HG03280 (cell line): ENCODE measurements around the gene GRIK5.

Experiments used
- ATAC-seq: cut with Tn5 transposase; IDR thresholded peaks from one replicate; pipeline ENCODE4 v1.9.1; 2021; ENCODE audit warnings: mild to moderate bottlenecking, moderate library complexity; ENCODE audit not compliant: unreplicated experiment

The GRIK5 gene

GRCh38 chr19:42078538-42079275 lies 8.7 kb upstream of the GRIK5 start:
- no peak for ATAC-seq

- ATAC-seq = no peak
Observed at GRCh38 chr19:42078058-42078457, 8.1 kb upstream of the GRIK5 start.

GRCh38 chr19:42076380-42076944 lies 6.5 kb upstream of the GRIK5 start:
- no peak for ATAC-seq

GRCh38 chr19:42075616-42076379 lies 5.8 kb upstream of the GRIK5 start, which contains the start of gene ZNF574:
ZNF574 (plus strand) TSS chr19:42076166; CDS start chr19:42078607, 2,441 bp downstream.
- ATAC-seq = peak; percentile 92

GRCh38 chr19:42075364-42075615 lies 5.3 kb upstream of the GRIK5 start:
- ATAC-seq = no peak

- no peak for ATAC-seq
Observed at GRCh38 chr19:42074513-42075363, 4.7 kb upstream of the GRIK5 start.

GRCh38 chr19:42071247-42071646 lies 1.2 kb upstream of the GRIK5 start:
- no peak for ATAC-seq

GRCh38 chr19:42068756-42069571 lies 1.0 kb downstream of the GRIK5 start:
- no peak for ATAC-seq

- ATAC-seq = no peak
Observed at GRCh38 chr19:42068361-42068755, 1.6 kb downstream of the GRIK5 start.

GRCh38 chr19:42067315-42067888 lies 2.6 kb downstream of the GRIK5 start:
- ATAC-seq = no peak

- no peak for ATAC-seq
Observed at GRCh38 chr19:42066075-42066754, 3.8 kb downstream of the GRIK5 start.

- no peak for ATAC-seq
Observed at GRCh38 chr19:42065511-42065910, 4.5 kb downstream of the GRIK5 start.

- ATAC-seq = no peak
Observed at GRCh38 chr19:42065051-42065450, 5.0 kb downstream of the GRIK5 start.

- no peak for ATAC-seq
Observed at GRCh38 chr19:42064432-42064831, 5.6 kb downstream of the GRIK5 start.

- ATAC-seq = no peak
Observed at GRCh38 chr19:42062381-42062780, 7.6 kb downstream of the GRIK5 start.

GRCh38 chr19:42060117-42060516 lies 9.9 kb downstream of the GRIK5 start:
- no peak for ATAC-seq

GRCh38 chr19:42059196-42059595 lies 10.8 kb downstream of the GRIK5 start:
- no peak for ATAC-seq

- ATAC-seq = no peak
Observed at GRCh38 chr19:42057846-42058245, 12.2 kb downstream of the GRIK5 start.

GRCh38 chr19:42054205-42054604 lies 15.8 kb downstream of the GRIK5 start:
- ATAC-seq = no peak
